GM18505 (cell line): ENCODE measurements around the gene NEURL4.
"Not testable (repeated sequence)": the region's sequence is repeated elsewhere in the genome, so short reads cannot be mapped to it uniquely, and the experiment has no call there.

Source experiments
- ATAC-seq: cut with Tn5 transposase; IDR thresholded peaks from one replicate; pipeline ENCODE4 v1.9.1; 2021; ENCODE audit not compliant: unreplicated experiment
- POLR2A ChIP-seq: IDR thresholded peaks from 4 replicates; pipeline ENCODE4 v1.6.1; 2011; ENCODE audit warnings: borderline replicate concordance; ENCODE audit not compliant: insufficient read depth, insufficient read length; ENCODE audit errors: extremely low read depth

The NEURL4 gene

GRCh38 chr17:7354262-7354843, 25.2 kb upstream of the NEURL4 start:
- no peak for ATAC-seq
- TF ChIP-seq POLR2A: no peak

DNA sequence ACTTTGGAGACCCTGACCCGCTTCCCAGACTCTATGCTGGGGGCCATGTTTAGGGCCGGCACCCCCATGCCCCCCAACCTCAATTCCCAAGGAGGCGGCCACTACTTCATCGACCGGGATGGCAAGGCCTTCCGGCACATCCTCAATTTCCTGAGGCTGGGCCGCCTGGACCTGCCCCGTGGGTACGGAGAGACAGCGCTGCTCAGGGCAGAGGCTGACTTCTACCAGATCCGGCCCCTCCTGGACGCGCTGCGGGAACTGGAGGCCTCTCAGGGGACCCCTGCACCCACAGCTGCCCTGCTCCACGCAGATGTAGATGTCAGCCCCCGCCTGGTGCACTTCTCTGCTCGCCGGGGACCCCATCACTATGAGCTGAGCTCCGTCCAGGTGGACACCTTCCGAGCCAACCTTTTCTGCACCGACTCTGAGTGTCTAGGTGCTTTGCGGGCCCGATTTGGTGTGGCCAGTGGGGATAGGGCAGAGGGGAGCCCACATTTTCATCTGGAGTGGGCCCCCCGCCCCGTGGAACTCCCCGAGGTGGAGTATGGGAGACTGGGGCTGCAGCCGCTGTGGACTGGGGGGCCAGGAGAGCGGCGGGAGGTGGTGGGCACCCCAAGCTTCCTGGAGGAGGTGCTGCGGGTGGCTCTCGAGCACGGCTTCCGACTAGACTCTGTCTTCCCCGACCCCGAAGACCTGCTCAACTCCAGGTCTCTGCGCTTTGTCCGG, 23.9 kb upstream of the NEURL4 start:
- TF ChIP-seq POLR2A: no peak
- ATAC-seq: no peak

DNA sequence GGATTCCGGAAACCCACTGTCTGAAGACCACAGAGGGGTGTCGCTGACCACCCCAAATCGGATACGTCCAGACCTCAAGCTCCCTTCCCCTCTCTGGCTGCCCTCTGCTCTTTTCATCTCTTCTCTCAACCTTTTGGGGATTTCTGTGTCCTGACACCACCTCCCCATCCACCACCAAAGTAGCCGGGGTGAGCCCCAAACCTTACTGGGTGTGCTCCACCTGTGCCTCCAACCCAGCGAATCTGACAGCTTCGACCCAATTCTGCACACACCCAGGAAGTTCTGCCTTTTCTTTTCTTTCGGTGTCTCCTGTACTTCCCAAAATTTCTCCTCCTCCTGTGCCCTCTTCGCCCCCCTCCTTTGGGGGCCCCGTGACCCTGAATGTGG, 23.4 kb upstream of the NEURL4 start:
- no peak for ATAC-seq
- TF ChIP-seq POLR2A: no peak

DNA sequence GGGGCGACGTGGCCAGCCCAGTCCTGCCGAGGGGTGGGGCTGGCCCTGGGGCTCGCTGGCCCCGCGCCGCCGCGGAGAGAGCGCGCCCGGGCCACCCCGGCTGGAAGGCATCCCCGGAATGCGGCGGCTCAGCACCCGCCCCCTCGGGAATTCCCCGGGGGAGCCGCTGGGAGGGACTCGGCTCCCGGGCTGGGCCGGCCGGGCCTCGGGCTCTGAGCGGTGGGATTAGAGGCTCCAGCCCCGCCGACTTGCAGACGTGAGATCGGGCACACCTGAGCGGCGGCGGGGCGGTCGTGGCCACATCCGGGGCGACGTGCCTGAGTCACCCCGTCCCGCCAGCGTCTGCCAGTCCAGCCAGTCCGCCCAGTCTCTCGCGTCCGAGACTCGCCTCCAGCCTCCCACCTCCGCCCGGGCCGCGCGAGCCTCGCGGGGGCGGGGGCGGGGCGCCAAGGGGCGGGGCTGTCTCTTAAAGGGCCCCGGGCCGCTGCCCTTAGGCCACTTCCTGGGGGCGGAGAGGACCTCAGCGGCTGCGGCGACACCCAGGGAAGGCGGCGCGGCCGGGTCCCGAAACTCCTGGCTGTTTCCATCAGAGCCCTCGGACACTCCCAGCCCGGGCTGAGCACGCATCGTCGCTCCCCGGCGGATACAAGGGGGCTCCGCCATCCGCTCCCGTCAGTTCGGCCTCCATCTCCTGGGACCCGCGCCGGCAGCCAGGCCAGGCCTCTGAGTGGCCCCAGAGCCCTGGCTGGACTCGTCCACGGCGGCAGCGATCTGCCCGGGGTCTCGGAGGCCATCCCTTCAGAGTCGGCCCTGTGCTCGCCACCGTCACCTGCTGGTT, 22.7 kb upstream of the NEURL4 start, which contains the start of gene KCTD11:
KCTD11 (plus strand) TSS at position 498 of the 838 bp plus-strand sequence.
- TF ChIP-seq POLR2A: peak; percentile 47
- ATAC-seq: peak; percentile 56

- TF ChIP-seq POLR2A: peak; percentile 23
- no peak for ATAC-seq
Observed at GRCh38 chr17:7348478-7349242, 19.5 kb upstream of the NEURL4 start.

GRCh38 chr17:7347630-7348477, 18.7 kb upstream of the NEURL4 start:
- no peak for TF ChIP-seq POLR2A

DNA sequence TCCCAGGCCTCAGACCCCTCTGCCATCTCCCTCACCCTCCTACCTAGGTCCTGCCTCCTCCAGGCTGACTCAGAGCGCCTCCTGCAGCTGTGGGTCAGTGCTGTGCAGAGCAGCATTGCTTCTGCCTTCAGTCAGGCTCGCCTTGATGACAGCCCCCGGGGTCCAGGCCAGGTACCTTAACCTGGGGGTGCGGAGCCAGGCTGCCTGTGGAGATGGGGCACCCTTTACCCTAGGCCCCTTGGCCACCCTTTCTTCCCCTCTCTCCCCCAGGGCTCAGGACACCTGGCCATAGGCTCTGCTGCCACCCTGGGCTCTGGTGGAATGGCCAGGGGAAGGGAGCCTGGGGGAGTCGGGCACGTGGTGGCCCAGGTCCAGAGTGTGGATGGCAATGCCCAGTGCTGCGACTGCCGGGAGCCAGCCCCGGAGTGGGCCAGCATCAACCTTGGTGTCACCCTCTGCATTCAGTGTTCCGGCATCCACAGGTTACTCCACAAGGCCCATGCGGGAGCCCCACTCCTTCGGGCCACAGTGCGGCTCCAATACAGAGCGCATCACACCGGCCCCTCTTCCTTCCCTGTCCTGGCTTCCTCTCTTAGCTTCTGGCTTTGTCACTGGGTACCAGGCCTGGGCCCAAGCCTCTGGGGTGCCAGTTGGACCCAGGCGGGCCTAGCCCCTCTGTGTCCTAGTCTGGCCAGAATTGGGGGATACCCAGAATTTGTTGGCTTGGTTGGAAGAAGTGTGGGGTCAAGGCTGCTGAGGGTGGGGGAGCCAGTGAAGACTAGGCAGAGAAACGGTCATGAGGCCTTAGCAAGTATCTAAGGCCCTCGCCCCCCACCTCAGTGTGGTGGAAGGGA, 17.9 kb upstream of the NEURL4 start:
- no peak for ATAC-seq
- TF ChIP-seq POLR2A: no peak

More at GRCh38 chr17:7347630-7348477, 18.7 kb upstream of the NEURL4 start:
- ATAC-seq: no peak

DNA sequence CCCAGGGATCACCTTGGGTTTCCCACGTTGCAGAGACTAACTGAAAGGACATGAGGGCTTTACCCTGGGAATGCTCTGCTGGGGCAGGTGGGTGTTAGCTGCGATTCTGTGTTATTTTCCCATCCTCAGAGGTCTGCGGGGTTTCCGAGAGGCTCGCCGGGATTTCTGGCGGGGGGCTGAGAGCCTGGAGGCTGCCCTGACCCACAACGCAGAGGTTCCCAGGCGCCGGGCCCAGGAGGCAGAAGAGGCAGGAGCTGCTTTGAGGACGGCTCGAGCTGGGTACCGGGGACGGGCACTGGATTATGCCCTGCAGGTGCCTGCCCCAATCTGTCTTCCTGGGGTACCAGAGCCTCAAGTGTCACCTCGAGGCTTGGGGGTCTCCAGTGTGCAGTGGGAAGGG, 14.1 kb upstream of the NEURL4 start:
- TF ChIP-seq POLR2A: no peak
- ATAC-seq: no peak

GRCh38 chr17:7341842-7342241, 12.7 kb upstream of the NEURL4 start:
- ATAC-seq: no peak

GRCh38 chr17:7340179-7340578, 11.0 kb upstream of the NEURL4 start:
- ATAC-seq: no peak

More at GRCh38 chr17:7341842-7342241, 12.7 kb upstream of the NEURL4 start:
- no peak for TF ChIP-seq POLR2A

DNA sequence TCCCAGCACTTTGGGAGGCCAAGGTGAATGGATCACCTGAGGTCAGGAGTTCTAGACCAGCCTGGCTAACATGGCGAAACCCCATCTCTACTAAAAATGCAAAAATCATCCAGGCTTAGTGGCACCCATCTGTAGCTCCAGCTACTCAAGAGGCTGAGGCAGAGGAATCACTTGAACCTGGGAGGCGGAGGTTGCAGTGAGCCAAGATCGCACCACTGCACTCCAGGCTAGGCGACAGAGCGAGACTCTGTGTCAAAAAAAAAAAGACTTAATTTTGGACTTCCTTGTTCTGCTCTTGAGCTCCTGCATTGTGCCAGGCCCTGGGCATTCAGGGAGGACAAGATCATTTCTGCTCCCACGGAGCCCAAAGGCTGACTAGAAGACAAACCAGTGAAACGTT, 8.5 kb upstream of the NEURL4 start:
- not testable (repeated sequence) for ATAC-seq

More at GRCh38 chr17:7340179-7340578, 11.0 kb upstream of the NEURL4 start:
- TF ChIP-seq POLR2A: no peak
